GM12878 (cell line): ENCODE measurements around the gene OPN5. TPM values are rescaled to one million over a fixed set of nuclear protein-coding genes. Genes with fewer than 3 reads are reported as not detected.

ENCODE experiments used
- ATAC-seq: fragments of 200-7000 bp; cut with Tn5 transposase; 3 replicates; pipeline ENCODE4 v1.9.1; 2020; ENCODE audit warnings: mild to moderate bottlenecking, moderate library complexity
- BruUV-seq: library from RNA; stranded (reverse); fragments of 400-500 nt; replicated peaks from 2 replicates; lab custom pipeline; 2021; lab: Mats Ljungman, UMichigan
- CTCF ChIA-PET: fragments of 300-600 bp; sonication (Branson Sonifier 250); formaldehyde crosslinking; extraction: SDS; loops from one replicate; lab custom pipeline; 2021; ENCODE audit warnings: inconsistent platforms; lab: Yijun Ruan, JAX
- POLR2A ChIA-PET: fragments of 350-600 bp; formaldehyde crosslinking; extraction: SDS; loops from one replicate; lab custom pipeline; 2021; ENCODE audit warnings: inconsistent platforms; lab: Charles Lee
- RAD21 ChIA-PET: fragments of 300-600 bp; sonication (Branson Sonifier 250); formaldehyde crosslinking; loops from one replicate; lab custom pipeline; 2023; ENCODE audit warnings: antibody characterized with exemption; ENCODE audit not compliant: unreplicated experiment; lab: Charles Lee
- SMC1A ChIA-PET: fragments of 300-600 bp; sonication (Branson Sonifier 250); formaldehyde crosslinking; loops from one replicate; lab custom pipeline; 2023; ENCODE audit not compliant: unreplicated experiment, uncharacterized antibody; lab: Charles Lee
- DNase-seq: peaks from one replicate; pipeline ENCODE4 v3.0.0-alpha.2; 2011; ENCODE audit warnings: low read depth, low spot score
- FAIRE-seq: peaks from 3 replicates; lab custom pipeline; 2011; peaks lifted over from hg19 to GRCh38; lab: Jason Lieb, UNC
- H2AFZ ChIP-seq: 2 replicates; pipeline ENCODE4 v1.6.0; 2011; ENCODE audit warnings: low read depth, low read length, control low read depth; ENCODE audit not compliant: control insufficient read depth
- H3K27ac ChIP-seq: 2 replicates; pipeline ENCODE4 v1.5.1; 2011; ENCODE audit warnings: control low read depth; ENCODE audit not compliant: control insufficient read depth, insufficient read depth
- H3K27me3 ChIP-seq, 2 experiments: replicated peaks in 1 of 2; 2 replicates each; pipeline versions ENCODE4 v1.6.0 to v1.6.1; 2011; ENCODE audit warnings: low read length in 1 of 2; ENCODE audit not compliant: control insufficient read depth in 2 of 2, insufficient read depth in 2 of 2
- H3K36me3 ChIP-seq, 2 experiments: 2 replicates each; pipeline ENCODE4 v1.5.1; 2011; ENCODE audit warnings: low read length in 1 of 2; ENCODE audit not compliant: control insufficient read depth in 2 of 2, insufficient read depth in 2 of 2
- H3K4me1 ChIP-seq: 2 replicates; pipeline ENCODE4 v1.6.1; 2011; ENCODE audit warnings: mild to moderate bottlenecking, low read length, moderate library complexity, mixed read lengths; ENCODE audit not compliant: control insufficient read depth, insufficient read depth
- H3K4me2 ChIP-seq: 2 replicates; pipeline ENCODE4 v1.6.0; 2011; ENCODE audit warnings: control low read depth; ENCODE audit not compliant: control insufficient read depth, insufficient read depth
- H3K4me3 ChIP-seq: fragments of 200-600 bp; sonication (generic); 2 replicates; pipeline ENCODE4 v1.5.1; 2016
- H3K79me2 ChIP-seq: 2 replicates; pipeline ENCODE4 v1.6.0; 2011; ENCODE audit warnings: low read length; ENCODE audit not compliant: control insufficient read depth, insufficient read depth
- H3K9ac ChIP-seq: 2 replicates; pipeline ENCODE4 v1.8.0; 2011; ENCODE audit warnings: low read length, control low read depth, mixed read lengths; ENCODE audit not compliant: control insufficient read depth, insufficient read depth
- H3K9me3 ChIP-seq: replicated peaks from 3 replicates; pipeline ENCODE4 v1.5.1; 2011; ENCODE audit warnings: mild to moderate bottlenecking, low read length; ENCODE audit not compliant: control insufficient read depth, insufficient read depth
- H4K20me1 ChIP-seq: 2 replicates; pipeline ENCODE4 v1.6.0; 2011; ENCODE audit not compliant: control insufficient read depth, insufficient read depth
- EGR1 ChIP-seq, 2 experiments: IDR thresholded peaks; 1 replicate in 1 of 2; 2 replicates in 1 of 2; pipeline ENCODE4 v1.6.1; 2011 to 2012; ENCODE audit warnings: low read depth in 2 of 2, low read length in 2 of 2, borderline replicate concordance in 1 of 2, mild to moderate bottlenecking in 1 of 2, moderate library complexity in 1 of 2
- NR2F1 ChIP-seq: fragments of 450-650 bp; conservative IDR thresholded peaks from 2 replicates; pipeline ENCODE4 v1.6.1; 2017; ENCODE audit warnings: mild to moderate bottlenecking
- POLR2AphosphoS2 ChIP-seq: IDR thresholded peaks from 2 replicates; pipeline ENCODE4 v1.6.1; 2011; ENCODE audit warnings: low read depth, mild to moderate bottlenecking, low read length, improper control_type of control experiment, moderate library complexity
- RB1 ChIP-seq: fragments of 450-650 bp; formaldehyde crosslinking; IDR thresholded peaks from 2 replicates; pipeline ENCODE4 v1.6.1; 2017; ENCODE audit warnings: mild to moderate bottlenecking, borderline replicate concordance
- ZNF207 ChIP-seq: fragments of 450-650 bp; IDR thresholded peaks from 2 replicates; pipeline ENCODE4 v1.6.1; 2014; ENCODE audit warnings: antibody characterized with exemption, mild to moderate bottlenecking, borderline replicate concordance
- ZNF274 ChIP-seq: IDR thresholded peaks from one replicate; pipeline ENCODE4 v1.8.0; 2011; ENCODE audit not compliant: insufficient read length, insufficient read depth
- ZSCAN29 ChIP-seq: fragments of 450-650 bp; IDR thresholded peaks from 2 replicates; pipeline ENCODE4 v1.6.1; 2017; ENCODE audit warnings: mild to moderate bottlenecking, moderate library complexity
- ZZZ3 ChIP-seq: IDR thresholded peaks from 2 replicates; pipeline ENCODE4 v1.6.1; 2011; ENCODE audit warnings: low read depth; ENCODE audit not compliant: control insufficient read depth, insufficient read length
- WGBS: methylation state at CpG from one replicate; pipeline ENCODE4 v1.1.6; 2016; ENCODE audit warnings: low lambda C conversion rate; ENCODE audit not compliant: insufficient replicate concordance, insufficient coverage; ENCODE audit errors: missing lambda C conversion rate; 5-methylcytosine and 5-hydroxymethylcytosine counted together
- in situ Hi-C: fragments of 300-500 bp; cut with MboI; formaldehyde crosslinking; loops from 9 replicates; pipeline ENCODE4 v1.14.3; 2018; ENCODE audit warnings: mixed read lengths
- intact Hi-C: fragments of 100-400 bp; cut with micrococcal nuclease; formaldehyde crosslinking; loops from one replicate; pipeline ENCODE4 v1.14.2; 2022; ENCODE audit not compliant: unreplicated experiment
- polyA plus RNA-seq, 11 experiments: library from polyadenylated mRNA; depleted of rRNA in 4 of 11; unstranded in 6 of 11; stranded (reverse) in 5 of 11; fragments of >200 nt; fragmentation: Nextera tagmentation in 4 of 11; fragmentation: Illumina TruSeq in 1 of 11; extraction: Ambion mirVana in 4 of 11; extraction: Trizol in 1 of 11; gene quantifications; 1 replicate in 1 of 11; 2 replicates in 10 of 11; pipeline versions ENCODE4 v1.2.1 to v1.2.3, GENCODE V29; 2011 to 2016; ENCODE audit warnings: inconsistent platforms in 2 of 11, missing spikeins in 2 of 11, low read depth in 1 of 11
- total RNA-seq, 4 experiments: library from RNA; depleted of rRNA in 3 of 4; stranded (reverse); fragments of >200 nt in 3 of 4; fragmentation: Illumina TruSeq in 1 of 4; extraction: Trizol in 1 of 4; gene quantifications; 2 replicates each; pipeline versions ENCODE4 v1.2.1 to v1.2.3, GENCODE V29; 2013 to 2021
- TF ChIP-seq, protein P1 (sequence below): fragments of 450-650 bp; IDR thresholded peaks from 2 replicates; pipeline ENCODE4 v1.6.1; 2017; ENCODE audit warnings: mild to moderate bottlenecking, low read depth, inconsistent platforms; ENCODE audit not compliant: poor library complexity, severe bottlenecking
- TF ChIP-seq, protein P2 (sequence below): fragments of 450-650 bp; IDR thresholded peaks from 2 replicates; pipeline ENCODE4 v1.6.1; 2017; ENCODE audit warnings: mild to moderate bottlenecking

Gene OPN5
- total and polyA plus RNA-seq, 10 of the 15 experiments (the other 5 are each of a cell fraction or from before 2014, with no cell fraction given): not detected

DNA sequence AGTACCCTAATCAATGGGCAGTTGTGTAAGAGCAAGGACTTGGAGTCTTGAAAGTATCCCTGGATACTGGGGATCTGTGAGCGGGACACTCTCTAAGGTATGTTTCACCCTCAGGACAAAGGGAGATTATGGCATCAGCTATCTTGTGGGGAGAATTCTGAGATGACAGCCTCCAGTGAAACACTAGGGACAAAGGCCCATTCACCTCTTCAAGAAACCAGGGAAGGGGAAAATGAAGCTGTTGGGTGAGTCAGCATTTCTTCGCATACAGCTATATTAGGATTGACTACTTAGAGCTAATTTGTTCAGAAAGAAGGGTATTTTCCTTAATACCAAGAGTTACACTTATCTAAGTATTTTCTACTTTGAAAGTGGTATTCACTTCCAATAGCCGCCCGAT lies 35.9 kb downstream of the OPN5 start:
- ATAC-seq: no peak
- Histone ChIP-seq H3K9ac (no peak overlapping the region), H3K27ac (no peak overlapping the region), H3K27me3 (peaks cover 1 to 5% of the 10 kb centered on the region in 2 experiments; a peak in 2 of 4 replicates), H4K20me1 (no peaks in the 10 kb centered on the region), H3K4me1 (no peaks in the 10 kb centered on the region), H2AFZ (no peak overlapping the region), H3K9me3 (no peaks in the 10 kb centered on the region), H3K79me2 (no peaks in the 10 kb centered on the region), H3K4me2 (no peak overlapping the region)
- in situ Hi-C loops: no loop called here
- SMC1A ChIA-PET: no interaction called here
- DNase-seq: no peak
- WGBS: 43% methylated on average over 4 of the region's 4 CpGs
- POLR2A ChIA-PET: no interaction called here
- no TSS peak for BruUV-seq
- TF ChIP-seq EGR1 (IDR thresholded peaks at IDR 0.05; ENCODE audit: borderline replicate concordance in 1 of 2, low read depth in 2 of 2, low read length in 2 of 2) (no peak), ZZZ3 (no peak)
- TF ChIP-seq, all 136 proteins: peak for 0
- RAD21 ChIA-PET: no interaction called here
- intact Hi-C loops: no loop called here
- no peak for FAIRE-seq
- CTCF ChIA-PET: interaction anchor here (1.0 to 1.4 kb wide), 2 partner anchors 19 to 30 kb away, joined by 4 read pairs; no protein-coding TSS in a partner anchor
- no peak overlapping the region for H3K4me3 ChIP-seq
- H3K36me3 ChIP-seq: no peaks in the 10 kb centered on the region

DNA sequence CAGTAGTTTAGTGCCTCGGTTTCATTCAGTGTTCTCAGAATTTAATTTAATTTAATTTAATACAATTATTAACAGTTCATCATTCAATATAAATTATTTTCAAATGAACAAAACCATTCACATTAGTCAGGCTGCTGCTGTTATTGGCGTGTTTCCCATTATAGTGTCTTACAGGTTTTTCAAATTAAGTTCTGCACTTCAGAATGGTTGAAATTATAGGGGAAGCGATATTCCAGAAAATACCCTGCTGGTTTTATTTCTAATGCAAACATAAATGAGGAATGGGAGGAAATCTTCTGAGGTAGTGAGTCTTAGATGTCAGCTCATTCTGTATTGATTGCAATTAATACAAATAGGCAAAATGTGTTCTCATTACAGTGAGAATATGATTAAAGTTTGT lies 37.6 kb downstream of the OPN5 start:
- SMC1A ChIA-PET: no interaction called here
- no peak overlapping the region for H3K4me3 ChIP-seq
- TF ChIP-seq ZNF274 (no peak), ZSCAN29 (no peak), RB1 (no peak), ZNF207 (no peak), NR2F1 (no peak), POLR2AphosphoS2 (no peak)
- TF ChIP-seq, protein P1, sequence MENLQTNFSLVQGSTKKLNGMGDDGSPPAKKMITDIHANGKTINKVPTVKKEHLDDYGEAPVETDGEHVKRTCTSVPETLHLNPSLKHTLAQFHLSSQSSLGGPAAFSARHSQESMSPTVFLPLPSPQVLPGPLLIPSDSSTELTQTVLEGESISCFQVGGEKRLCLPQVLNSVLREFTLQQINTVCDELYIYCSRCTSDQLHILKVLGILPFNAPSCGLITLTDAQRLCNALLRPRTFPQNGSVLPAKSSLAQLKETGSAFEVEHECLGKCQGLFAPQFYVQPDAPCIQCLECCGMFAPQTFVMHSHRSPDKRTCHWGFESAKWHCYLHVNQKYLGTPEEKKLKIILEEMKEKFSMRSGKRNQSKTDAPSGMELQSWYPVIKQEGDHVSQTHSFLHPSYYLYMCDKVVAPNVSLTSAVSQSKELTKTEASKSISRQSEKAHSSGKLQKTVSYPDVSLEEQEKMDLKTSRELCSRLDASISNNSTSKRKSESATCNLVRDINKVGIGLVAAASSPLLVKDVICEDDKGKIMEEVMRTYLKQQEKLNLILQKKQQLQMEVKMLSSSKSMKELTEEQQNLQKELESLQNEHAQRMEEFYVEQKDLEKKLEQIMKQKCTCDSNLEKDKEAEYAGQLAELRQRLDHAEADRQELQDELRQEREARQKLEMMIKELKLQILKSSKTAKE: no peak
- TF ChIP-seq, protein P2, sequence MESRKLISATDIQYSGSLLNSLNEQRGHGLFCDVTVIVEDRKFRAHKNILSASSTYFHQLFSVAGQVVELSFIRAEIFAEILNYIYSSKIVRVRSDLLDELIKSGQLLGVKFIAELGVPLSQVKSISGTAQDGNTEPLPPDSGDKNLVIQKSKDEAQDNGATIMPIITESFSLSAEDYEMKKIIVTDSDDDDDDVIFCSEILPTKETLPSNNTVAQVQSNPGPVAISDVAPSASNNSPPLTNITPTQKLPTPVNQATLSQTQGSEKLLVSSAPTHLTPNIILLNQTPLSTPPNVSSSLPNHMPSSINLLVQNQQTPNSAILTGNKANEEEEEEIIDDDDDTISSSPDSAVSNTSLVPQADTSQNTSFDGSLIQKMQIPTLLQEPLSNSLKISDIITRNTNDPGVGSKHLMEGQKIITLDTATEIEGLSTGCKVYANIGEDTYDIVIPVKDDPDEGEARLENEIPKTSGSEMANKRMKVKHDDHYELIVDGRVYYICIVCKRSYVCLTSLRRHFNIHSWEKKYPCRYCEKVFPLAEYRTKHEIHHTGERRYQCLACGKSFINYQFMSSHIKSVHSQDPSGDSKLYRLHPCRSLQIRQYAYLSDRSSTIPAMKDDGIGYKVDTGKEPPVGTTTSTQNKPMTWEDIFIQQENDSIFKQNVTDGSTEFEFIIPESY: no peak
- TF ChIP-seq, all 136 proteins: peak for 0
- Histone ChIP-seq H4K20me1 (no peaks in the 10 kb centered on the region), H3K36me3 (no peaks in the 10 kb centered on the region), H3K9ac (no peak overlapping the region), H3K9me3 (no peaks in the 10 kb centered on the region), H3K27ac (no peak overlapping the region), H3K79me2 (no peaks in the 10 kb centered on the region), H3K4me2 (no peak overlapping the region), H3K27me3 (peaks cover 1 to 5% of the 10 kb centered on the region in 2 experiments; a peak in 1 of 4 replicates), H3K4me1 (no peaks in the 10 kb centered on the region), H2AFZ (no peak overlapping the region)
- DNase-seq (no peak), FAIRE-seq (no peak), ATAC-seq (no peak)
- WGBS: 8% methylated on average over 3 of the region's 3 CpGs
- ChIA-PET RAD21 (no interaction called here), CTCF (interaction anchor here (0.6 kb wide), 1 partner anchor 445 kb away, joined by 3 read pairs; no protein-coding TSS in a partner anchor), POLR2A (no interaction called here)
- no TSS peak for BruUV-seq
- intact Hi-C loops (no loop called here), in situ Hi-C loops (no loop called here)
